ENCODE measurements around the gene MAML3.
A peak's percentile ranks its signal among the peaks of the same experiment; 100 is the strongest.

MAML3 gene

GRCh38 chr4:140068271-140068670 lies 85.7 kb downstream of the MAML3 start:
- DNase-seq = no peak

- DNase-seq = no peak
Observed at GRCh38 chr4:140066031-140066930, 87.7 kb downstream of the MAML3 start.

- no peak for DNase-seq
Observed at GRCh38 chr4:140065393-140065792, 88.6 kb downstream of the MAML3 start.

GRCh38 chr4:140061659-140062289 lies 92.2 kb downstream of the MAML3 start:
- no peak for DNase-seq

GRCh38 chr4:140061194-140061593 lies 92.8 kb downstream of the MAML3 start:
- no peak for DNase-seq

GRCh38 chr4:140059159-140059558 lies 94.8 kb downstream of the MAML3 start:
- DNase-seq = no peak

- no peak for DNase-seq
Observed at GRCh38 chr4:140057701-140058100, 96.3 kb downstream of the MAML3 start.

GRCh38 chr4:140056015-140056414 lies 98.0 kb downstream of the MAML3 start:
- no peak for DNase-seq

- no peak for DNase-seq
Observed at GRCh38 chr4:140054861-140055260, 99.1 kb downstream of the MAML3 start.

- DNase-seq = no peak
Observed at GRCh38 chr4:140053185-140053584, 100.8 kb downstream of the MAML3 start.

GRCh38 chr4:140052050-140052449 lies 101.9 kb downstream of the MAML3 start:
- peak; percentile 72 for DNase-seq

GRCh38 chr4:140049849-140050637 lies 103.9 kb downstream of the MAML3 start:
- DNase-seq = no peak

GRCh38 chr4:140049024-140049848 lies 104.7 kb downstream of the MAML3 start:
- peak; percentile 68 for DNase-seq

- no peak for DNase-seq
Observed at GRCh38 chr4:140048419-140048995, 105.5 kb downstream of the MAML3 start.

- no peak for DNase-seq
Observed at GRCh38 chr4:140047786-140048185, 106.2 kb downstream of the MAML3 start.

- no peak for DNase-seq
Observed at GRCh38 chr4:140047017-140047640, 106.9 kb downstream of the MAML3 start.

GRCh38 chr4:140046543-140046942 lies 107.4 kb downstream of the MAML3 start:
- no peak for DNase-seq

GRCh38 chr4:140046016-140046415 lies 108.0 kb downstream of the MAML3 start:
- DNase-seq = no peak

GRCh38 chr4:140044337-140044902 lies 109.6 kb downstream of the MAML3 start:
- no peak for DNase-seq

- DNase-seq = no peak
Observed at GRCh38 chr4:140042634-140043033, 111.3 kb downstream of the MAML3 start.

- DNase-seq = no peak
Observed at GRCh38 chr4:140038031-140038533, 115.9 kb downstream of the MAML3 start.
